DLD1 (cell line): Measurements from ENCODE around the gene EEF1A2.
"Not testable (repeated sequence)": the region's sequence is repeated elsewhere in the genome, so short reads cannot be mapped to it uniquely, and the experiment has no call there.

Experiments used
- in situ Hi-C: cut with HindIII; loops from 2 replicates; pipeline ENCODE4 v1.10.0; 2017; ENCODE audit warnings: low sequenced_read_pairs

EEF1A2 gene

GRCh38 chr20:63521602-63522001 lies 22.7 kb upstream of the EEF1A2 start:
- in situ Hi-C loops, result no loop called here

DNA sequence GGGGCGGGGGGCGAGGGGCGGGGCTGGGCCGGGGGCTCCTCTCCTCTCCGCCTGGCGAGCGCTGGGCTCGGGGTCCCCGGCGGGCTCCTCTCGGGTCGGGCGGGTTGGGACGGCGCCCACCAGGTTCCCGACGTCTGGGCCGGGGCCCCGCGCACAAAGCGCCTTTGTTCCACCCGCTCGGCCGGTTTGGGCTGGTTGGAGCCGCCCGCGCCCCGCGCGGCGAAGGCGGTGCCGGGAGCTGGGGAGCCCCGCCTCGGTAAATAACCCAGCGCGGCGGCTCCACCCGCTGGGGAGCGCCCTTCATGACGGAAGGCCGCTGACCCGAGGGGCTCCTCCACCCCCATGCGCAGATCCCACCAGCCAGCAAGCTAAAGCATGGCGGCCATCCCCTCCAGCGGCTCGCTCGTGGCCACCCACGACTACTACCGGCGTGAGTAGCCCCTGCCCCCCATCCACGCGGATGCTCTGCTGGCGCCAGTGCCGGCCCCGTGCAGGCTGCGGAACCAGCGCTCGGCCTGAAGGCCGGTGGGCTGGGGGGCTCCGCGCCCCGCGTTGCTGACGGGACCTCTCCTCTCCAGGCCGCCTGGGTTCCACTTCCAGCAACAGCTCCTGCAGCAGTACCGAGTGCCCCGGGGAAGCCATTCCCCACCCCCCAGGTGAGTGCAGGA lies 22.2 kb upstream of the EEF1A2 start:
- in situ Hi-C loops, result no loop called here

- in situ Hi-C loops, result no loop called here
These were observed 21.6 kb upstream of the EEF1A2 start, which contains the start of gene PPDPF for GRCh38 chr20:63520504-63520933. Gene PPDPF, plus strand, starts transcription at chr20:63520765. Its CDS starts 544 bp downstream, at chr20:63521309.

- in situ Hi-C loops, result no loop called here
These were observed 21.0 kb upstream of the EEF1A2 start for GRCh38 chr20:63519668-63520503.

GRCh38 chr20:63518946-63519667 lies 20.2 kb upstream of the EEF1A2 start:
- in situ Hi-C loops, result no loop called here

- in situ Hi-C loops, result no loop called here
These were observed 19.5 kb upstream of the EEF1A2 start for GRCh38 chr20:63518351-63518861.

DNA sequence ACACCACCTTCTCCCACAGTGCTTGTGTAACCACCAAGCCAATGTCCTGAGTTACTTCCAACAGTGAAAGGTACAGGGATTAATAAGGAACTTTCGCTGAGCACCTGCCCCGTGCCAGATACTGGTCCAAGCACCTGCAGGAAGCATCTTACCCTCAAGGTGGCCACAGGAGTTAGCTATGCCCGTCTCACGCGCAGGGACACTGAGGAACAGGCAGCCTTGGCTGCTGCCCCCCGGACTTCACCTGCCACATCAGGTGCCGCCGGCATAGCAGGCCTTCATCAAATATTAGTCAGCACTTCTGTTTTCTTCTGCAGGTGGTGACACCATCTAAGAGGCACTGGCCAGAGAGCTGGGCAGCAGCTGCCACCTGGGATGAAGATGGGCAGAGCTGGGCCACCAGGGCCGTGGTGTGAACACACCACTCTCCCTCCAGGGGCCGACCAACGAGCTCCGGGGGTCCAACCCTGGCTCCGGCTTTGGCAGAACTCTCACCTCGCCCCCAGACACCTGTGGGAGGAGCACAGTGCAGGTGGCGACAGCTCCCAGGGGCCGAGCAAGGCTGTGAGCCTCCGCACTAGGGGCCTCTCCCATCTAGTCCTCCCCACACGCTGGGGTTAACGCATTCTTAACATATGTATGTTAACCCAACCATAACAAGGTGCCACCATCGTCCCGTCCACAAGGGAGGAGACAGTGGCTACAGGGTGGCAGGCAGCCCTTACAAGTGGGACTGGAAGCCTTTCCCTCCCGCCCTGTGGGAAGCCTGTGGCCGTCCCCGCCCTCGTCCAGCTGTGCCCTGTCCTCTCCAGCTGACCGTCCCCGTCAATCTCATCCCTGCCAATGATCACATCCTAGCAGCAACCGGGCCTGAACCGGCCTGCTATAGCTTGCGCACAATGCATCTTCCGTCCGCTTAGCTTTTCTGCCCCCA lies 18.8 kb upstream of the EEF1A2 start:
- in situ Hi-C loops, result no loop called here

DNA sequence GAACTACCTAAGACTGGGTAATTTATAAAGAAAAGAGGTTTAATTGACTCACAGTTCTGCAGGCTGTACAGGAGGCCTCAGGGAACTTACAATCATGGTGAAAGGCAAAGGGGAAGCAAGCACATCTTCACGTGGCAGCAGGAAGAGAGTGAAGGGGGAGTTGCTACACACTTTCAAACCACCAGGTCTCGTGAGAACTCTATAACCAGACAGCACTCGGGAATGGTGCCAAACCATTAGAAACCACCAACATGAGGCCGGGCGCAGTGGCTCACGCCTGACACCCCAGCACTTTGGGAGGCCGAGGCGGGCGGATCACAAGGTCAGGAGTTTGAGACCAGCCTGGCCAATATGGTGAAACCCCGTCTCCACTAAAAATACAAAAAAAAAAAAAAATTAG lies 15.6 kb upstream of the EEF1A2 start:
- in situ Hi-C loops, result not testable (repeated sequence)

GRCh38 chr20:63513207-63513606 lies 14.3 kb upstream of the EEF1A2 start:
- in situ Hi-C loops, result no loop called here

- in situ Hi-C loops, result no loop called here
These were observed 10.2 kb upstream of the EEF1A2 start for GRCh38 chr20:63509088-63509564.

- in situ Hi-C loops, result no loop called here
These were observed 9.3 kb upstream of the EEF1A2 start for GRCh38 chr20:63508072-63508768.

DNA sequence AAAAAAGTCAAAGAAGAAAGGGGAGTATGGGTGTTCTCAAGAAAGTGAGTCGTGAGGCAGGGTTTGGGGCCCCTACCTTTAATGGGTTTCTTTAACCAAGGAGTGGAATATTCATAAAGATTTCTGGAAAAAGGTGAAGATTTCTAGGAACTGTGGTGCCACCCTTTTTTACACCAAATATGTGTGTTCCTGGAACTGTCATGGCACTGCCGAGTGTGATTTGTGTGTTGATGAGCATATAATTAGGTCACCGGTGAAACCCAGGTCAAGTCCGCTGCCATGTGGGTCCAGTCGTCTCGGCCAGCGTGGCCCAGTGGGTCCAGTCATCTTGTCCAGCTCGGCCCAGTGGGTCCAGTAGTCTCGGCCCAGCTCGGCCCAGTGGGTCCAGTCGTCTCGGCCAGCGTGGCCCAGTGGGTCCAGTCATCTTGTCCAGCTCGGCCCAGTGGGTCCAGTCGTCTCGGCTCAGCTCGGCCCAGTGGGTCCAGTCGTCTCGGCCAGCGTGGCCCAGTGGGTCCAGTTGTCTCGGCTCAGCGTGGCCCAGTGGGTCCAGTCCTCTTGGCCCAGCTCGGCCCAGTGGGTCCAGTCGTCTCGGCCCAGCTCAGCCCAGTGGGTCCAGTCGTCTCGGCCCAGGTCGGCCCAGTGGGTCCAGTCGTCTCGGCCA lies 8.3 kb upstream of the EEF1A2 start:
- in situ Hi-C loops, result no loop called here

DNA sequence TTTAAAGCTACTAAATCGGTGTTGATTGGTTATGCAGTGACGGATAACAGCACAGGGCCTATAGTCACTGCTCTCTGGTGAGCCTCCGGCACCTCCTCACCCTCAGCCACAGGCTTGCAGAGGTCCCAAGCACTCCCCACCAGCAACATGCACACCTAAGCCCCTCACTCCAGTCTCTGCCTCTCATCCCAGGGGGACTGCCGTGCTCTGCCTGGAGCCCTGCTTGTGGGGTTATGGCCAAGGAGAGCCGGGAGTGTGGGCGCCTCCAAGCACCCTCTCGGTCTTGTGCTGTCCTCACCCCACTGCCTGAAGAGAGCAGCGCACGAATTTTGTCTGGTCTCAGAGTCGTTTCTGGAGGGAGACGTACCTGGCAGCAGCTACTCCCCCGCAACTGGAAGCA lies 6.8 kb upstream of the EEF1A2 start:
- in situ Hi-C loops, result no loop called here

DNA sequence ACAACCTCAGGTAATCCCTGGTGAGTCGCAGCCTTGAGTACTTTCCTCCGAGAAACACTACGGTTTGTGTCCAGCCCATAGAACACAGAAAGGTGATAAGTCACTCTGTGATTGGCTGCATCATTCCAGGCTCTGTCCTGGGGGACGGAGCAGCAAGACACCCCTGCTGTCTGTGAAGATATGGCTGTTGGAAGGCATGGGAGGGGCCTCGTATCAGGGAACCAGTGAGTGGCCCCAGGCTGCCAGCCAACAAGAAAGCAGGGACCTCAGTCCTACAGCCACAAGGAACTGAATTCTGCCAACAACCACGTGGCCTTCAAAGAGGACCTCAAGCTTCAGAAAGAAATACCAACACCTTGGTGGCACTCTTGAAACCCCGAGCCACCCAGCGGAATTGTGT lies 6.4 kb upstream of the EEF1A2 start:
- in situ Hi-C loops, result no loop called here

- in situ Hi-C loops, result no loop called here
These were observed 5.8 kb upstream of the EEF1A2 start for GRCh38 chr20:63504642-63505041.

DNA sequence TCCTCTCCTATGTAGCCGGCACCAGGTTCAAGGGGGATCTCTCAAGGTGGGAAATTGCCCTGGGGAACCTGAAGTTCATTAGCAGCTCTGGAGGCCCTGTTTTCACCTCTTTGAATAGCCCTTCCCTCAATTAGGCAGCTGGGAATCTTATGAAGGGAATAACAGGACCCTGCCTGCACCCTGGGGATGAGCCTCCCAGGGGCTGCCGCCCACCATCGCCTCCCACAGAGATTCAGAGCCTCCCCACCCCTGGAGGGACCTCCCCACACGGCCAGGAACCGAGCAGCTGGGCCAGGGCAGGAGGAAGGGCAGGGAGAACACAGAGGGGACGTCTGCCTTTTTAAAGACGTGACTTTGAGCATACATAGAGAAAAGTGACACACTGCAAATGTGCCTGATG lies 4.6 kb upstream of the EEF1A2 start:
- in situ Hi-C loops, result no loop called here

- in situ Hi-C loops, result no loop called here
These were observed 3.8 kb upstream of the EEF1A2 start for GRCh38 chr20:63502671-63503172.

DNA sequence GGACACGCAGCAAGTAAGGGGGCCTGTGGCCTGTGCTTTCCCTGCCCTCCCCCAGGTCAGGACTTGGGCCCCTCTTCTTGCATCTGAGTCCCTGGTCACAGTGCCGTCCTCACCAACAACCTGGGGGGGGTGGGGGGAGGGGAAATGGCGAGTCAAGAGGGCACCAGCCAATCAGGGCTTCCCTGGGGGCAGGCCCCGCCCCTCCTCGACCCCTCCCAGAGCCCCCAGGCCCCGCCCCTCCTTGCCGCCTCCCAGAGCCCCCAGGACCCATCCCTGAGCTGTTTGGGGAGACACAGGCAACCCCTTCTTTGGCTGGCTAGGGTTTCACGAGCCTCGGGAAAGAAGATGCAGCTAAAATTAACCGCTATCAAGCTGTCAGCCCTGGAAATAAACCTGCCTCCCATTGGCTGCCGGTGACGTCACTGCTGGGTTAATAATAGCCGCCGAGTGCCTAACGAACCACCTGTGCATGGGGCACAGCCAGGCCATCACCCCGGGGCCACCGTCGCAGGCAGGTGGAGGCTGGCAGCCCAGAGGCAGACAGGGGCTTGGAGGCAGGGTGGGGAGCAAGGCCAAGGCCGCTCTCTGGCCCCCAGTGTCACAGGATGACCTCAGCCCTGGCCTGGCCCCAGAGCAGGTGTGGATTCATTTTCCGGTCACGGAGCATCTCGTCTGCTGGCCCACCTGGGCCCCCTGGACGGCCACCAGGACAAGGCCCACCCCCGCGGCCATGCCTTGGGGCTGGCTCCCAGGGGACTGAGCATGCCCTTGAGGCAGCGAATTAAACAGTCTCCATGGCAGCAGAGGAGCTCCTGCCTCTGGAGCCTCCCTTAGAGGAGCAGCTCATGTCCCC lies 3.2 kb upstream of the EEF1A2 start:
- in situ Hi-C loops, result no loop called here
